K562 (cell line): Measurements from ENCODE around the gene KIF17. TPM values are rescaled to one million over a fixed set of nuclear protein-coding genes. Genes with fewer than 3 reads are reported as not detected.

Experiments
- ATAC-seq: fragments of 200-7000 bp; cut with Tn5 transposase; 3 replicates; pipeline ENCODE4 v1.9.1; 2020; ENCODE audit warnings: moderate library complexity
- BruUV-seq: library from RNA; stranded (reverse); fragments of 400-500 nt; replicated peaks from 2 replicates; lab custom pipeline; 2021; lab: Mats Ljungman, UMichigan
- CTCF ChIA-PET: fragments of 300-600 bp; formaldehyde crosslinking; extraction: SDS; loops from one replicate; lab custom pipeline; 2021; ENCODE audit warnings: low intra/inter-chr PET ratio; lab: Yijun Ruan, JAX
- POLR2A ChIA-PET: fragments of 300-600, 350-650 bp; sonication (Branson Sonifier 250); formaldehyde crosslinking; extraction: SDS; loops from one replicate; lab custom pipeline; 2021; ENCODE audit warnings: antibody characterized with exemption, inconsistent platforms; lab: Yijun Ruan, JAX
- DNase-seq, 4 experiments: peaks; one replicate each; pipeline versions ENCODE4 v3.0.0 to v3.0.0-alpha.2; 2011 to 2018; ENCODE audit warnings: low spot score in 3 of 4, mixed read lengths in 3 of 4; ENCODE audit errors: extremely low read depth in 1 of 4
- FAIRE-seq: peaks from 2 replicates; lab custom pipeline; 2011; peaks lifted over from hg19 to GRCh38; lab: Jason Lieb, UNC
- H2AFZ ChIP-seq: 2 replicates; pipeline ENCODE4 v1.6.0; 2011; ENCODE audit warnings: low read depth, low read length, control low read depth, inconsistent platforms
- H3K27ac ChIP-seq: fragments of 200-600 bp; 3 replicates; pipeline ENCODE4 v1.8.0; 2011; ENCODE audit warnings: low read depth, mild to moderate bottlenecking, control low read depth, inconsistent platforms, low read length, moderate library complexity, mixed read lengths; ENCODE audit errors: extremely low read depth
- H3K27me3 ChIP-seq, 2 experiments: fragments of 300-600 bp in 1 of 2; 2 replicates in 1 of 2; 3 replicates in 1 of 2; pipeline versions ENCODE4 v1.6.0 to v1.8.0; 2011; ENCODE audit warnings: inconsistent platforms in 2 of 2, low read length in 2 of 2, mild to moderate bottlenecking in 1 of 2, mixed read lengths in 1 of 2, moderate library complexity in 1 of 2; ENCODE audit not compliant: control insufficient read depth in 2 of 2, insufficient read depth in 2 of 2
- H3K36me3 ChIP-seq: fragments of 300-600 bp; 3 replicates; pipeline ENCODE4 v1.8.0; 2011; ENCODE audit warnings: mild to moderate bottlenecking, low read length, inconsistent platforms; ENCODE audit not compliant: control insufficient read depth, insufficient read depth
- H3K4me1 ChIP-seq, 2 experiments: fragments of 200-600 bp in 1 of 2; replicated peaks in 1 of 2; 2 replicates in 1 of 2; 3 replicates in 1 of 2; pipeline versions ENCODE4 v1.5.1 to v1.8.0; 2011; ENCODE audit warnings: inconsistent platforms in 2 of 2, low read length in 2 of 2, mild to moderate bottlenecking in 1 of 2, mixed read lengths in 1 of 2, moderate library complexity in 1 of 2; ENCODE audit not compliant: control insufficient read depth in 2 of 2, insufficient read depth in 2 of 2
- H3K4me2 ChIP-seq: 2 replicates; pipeline ENCODE4 v1.6.1; 2011; ENCODE audit warnings: low read length, control low read depth, inconsistent platforms, mixed read lengths; ENCODE audit not compliant: insufficient read depth
- H3K4me3 ChIP-seq: fragments of 200-600 bp; sonication (generic), shearing (Covaris generic); 2 replicates; pipeline ENCODE4 v1.5.1; 2016; ENCODE audit warnings: control low read depth, inconsistent platforms
- H3K79me2 ChIP-seq: fragments of 200-600 bp; 3 replicates; pipeline ENCODE4 v1.8.0; 2011; ENCODE audit warnings: low read length, inconsistent platforms; ENCODE audit not compliant: control insufficient read depth, insufficient read depth
- H3K9ac ChIP-seq, 2 experiments: 2 replicates each; pipeline versions ENCODE4 v1.6.0 to v1.6.1; 2011; ENCODE audit warnings: low read depth in 2 of 2, low read length in 2 of 2, control low read depth in 1 of 2, inconsistent platforms in 1 of 2, mild to moderate bottlenecking in 1 of 2, mixed read lengths in 1 of 2; ENCODE audit not compliant: insufficient read depth in 1 of 2
- H3K9me1 ChIP-seq: one replicate; pipeline ENCODE4 v1.6.0; 2011; ENCODE audit warnings: inconsistent platforms, mild to moderate bottlenecking, low read length, moderate library complexity; ENCODE audit not compliant: control insufficient read depth, insufficient read depth
- H3K9me3 ChIP-seq: replicated peaks from 2 replicates; pipeline ENCODE4 v1.5.1; 2011; ENCODE audit warnings: low read depth, low read length, inconsistent platforms; ENCODE audit not compliant: control insufficient read depth, insufficient read depth
- H4K20me1 ChIP-seq: replicated peaks from 2 replicates; pipeline ENCODE4 v1.6.1; 2011; ENCODE audit warnings: low read length, inconsistent platforms, mixed read lengths; ENCODE audit not compliant: control insufficient read depth, insufficient read depth
- ASH1L ChIP-seq: fragments of 450-650 bp; IDR thresholded peaks from 2 replicates; pipeline ENCODE4 v1.6.1; 2018; ENCODE audit warnings: borderline replicate concordance, mild to moderate bottlenecking, low read depth; ENCODE audit not compliant: partially characterized antibody
- PKNOX1 ChIP-seq: fragments of 450-650 bp; IDR thresholded peaks from 2 replicates; pipeline ENCODE4 v1.6.1; 2016
- POLR2AphosphoS5 ChIP-seq: IDR thresholded peaks from 2 replicates; pipeline ENCODE4 v1.6.1; 2011; ENCODE audit warnings: mild to moderate bottlenecking, low read depth, low read length, moderate library complexity; ENCODE audit not compliant: control insufficient read depth, insufficient read depth
- SMAD4 ChIP-seq: fragments of 250-450 bp; sonication (Bioruptor Pico); conservative IDR thresholded peaks from 2 replicates; pipeline ENCODE4 v1.8.0; 2021; ENCODE audit warnings: inconsistent platforms, mild to moderate bottlenecking, moderate library complexity
- WGBS: fragments of 100-300 bp; shearing (Covaris generic); methylation state at CpG from one replicate; pipeline ENCODE4 v1.1.6; 2016; ENCODE audit warnings: low coverage, mixed read lengths; ENCODE audit not compliant: insufficient coverage; ENCODE audit errors: missing lambda C conversion rate; 5-methylcytosine and 5-hydroxymethylcytosine counted together
- in situ Hi-C: fragments of 300-500 bp; cut with MboI; formaldehyde crosslinking; loops from 4 replicates; pipeline ENCODE4 v1.15.0; 2018; ENCODE audit warnings: inconsistent platforms, mixed read lengths
- intact Hi-C: fragments of 100-400 bp; cut with micrococcal nuclease; formaldehyde crosslinking; loops from 2 replicates; pipeline ENCODE4 v1.14.2; 2022
- polyA plus RNA-seq, 8 experiments: library from polyadenylated mRNA; depleted of rRNA in 4 of 8; stranded (reverse) in 5 of 8; unstranded in 3 of 8; fragments of >200 nt; fragmentation: Nextera tagmentation in 2 of 8; fragmentation: Illumina TruSeq in 1 of 8; extraction: Ambion mirVana in 2 of 8; extraction: Trizol in 1 of 8; gene quantifications; 2 replicates each; pipeline versions ENCODE4 v1.2.1 to v1.2.3, GENCODE V29; 2011 to 2014; ENCODE audit warnings: inconsistent platforms in 1 of 8, missing spikeins in 1 of 8
- total RNA-seq, 7 experiments: library from RNA; depleted of rRNA in 6 of 7; stranded (reverse); fragments of >200 nt in 6 of 7; fragmentation: Illumina TruSeq in 2 of 7; extraction: Trizol in 2 of 7; gene quantifications; 2 replicates each; pipeline versions ENCODE4 v1.2.1 to v1.2.3, GENCODE V29; 2011 to 2021; ENCODE audit warnings: low replicate concordance in 1 of 7
- TF ChIP-seq, protein P1 (sequence below): fragments of 250-450 bp; sonication (Bioruptor Pico); IDR thresholded peaks from 2 replicates; pipeline ENCODE4 v1.8.0; 2021; ENCODE audit warnings: moderate library complexity, mild to moderate bottlenecking, inconsistent platforms

The KIF17 gene
- total and polyA plus RNA-seq, 9 of the 15 experiments (the other 6 are each of a cell fraction or from before 2014, with no cell fraction given): 0.04 to 0.47 (median 0.18) TPM; not detected in 5

DNA sequence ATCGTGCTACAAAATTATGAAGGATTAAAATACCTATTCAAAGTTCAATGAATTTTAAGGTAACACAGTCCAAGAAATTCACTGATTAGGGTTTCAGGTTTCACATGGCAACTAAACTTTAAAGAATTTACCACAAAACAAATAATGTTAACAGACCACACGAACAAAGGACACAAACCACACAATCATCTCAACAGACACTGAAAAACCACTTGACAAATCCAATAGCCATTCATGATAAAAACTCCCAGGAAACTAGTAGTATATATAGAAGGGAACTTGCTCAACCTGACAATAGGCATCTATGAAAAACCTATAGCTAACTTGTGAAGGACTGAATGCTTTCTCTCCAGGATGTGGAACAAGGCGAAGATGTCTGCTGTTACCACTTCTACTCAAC lies 35.8 kb upstream of the KIF17 start:
- H3K4me3 ChIP-seq: no peak overlapping the region
- H3K36me3 ChIP-seq: peaks cover 88% of the 10 kb centered on the region
- no peaks in the 10 kb centered on the region for H3K9me3 ChIP-seq
- peaks cover 10% of the 10 kb centered on the region; the same call in 2 of the 3 replicates for H3K79me2 ChIP-seq
- in situ Hi-C loops (no loop called here), intact Hi-C loops (no loop called here)
- 88% methylated on average over 3 of the region's 3 CpGs for WGBS
- ATAC-seq: no peak
- ChIA-PET POLR2A (interaction anchor here (0.6 to 0.7 kb wide), 2 partner anchors 27 to 120 kb away, joined by 3 read pairs; no protein-coding TSS in a partner anchor), CTCF (no interaction called here)
- H3K9me1 ChIP-seq: no peaks in the 10 kb centered on the region
- H4K20me1 ChIP-seq: no peaks in the 10 kb centered on the region
- no peak for DNase-seq
- no peaks in the 10 kb centered on the region for H3K4me1 ChIP-seq
- no peak overlapping the region for H3K9ac ChIP-seq
- BruUV-seq: no TSS peak
- no peak overlapping the region for H3K4me2 ChIP-seq
- no peak for TF ChIP-seq SMAD4 (CRISPR knock-in tag)
- H2AFZ ChIP-seq: no peak overlapping the region
- FAIRE-seq: peak; percentile 65
- no peak overlapping the region for H3K27ac ChIP-seq
- H3K27me3 ChIP-seq: no peaks in the 10 kb centered on the region

DNA sequence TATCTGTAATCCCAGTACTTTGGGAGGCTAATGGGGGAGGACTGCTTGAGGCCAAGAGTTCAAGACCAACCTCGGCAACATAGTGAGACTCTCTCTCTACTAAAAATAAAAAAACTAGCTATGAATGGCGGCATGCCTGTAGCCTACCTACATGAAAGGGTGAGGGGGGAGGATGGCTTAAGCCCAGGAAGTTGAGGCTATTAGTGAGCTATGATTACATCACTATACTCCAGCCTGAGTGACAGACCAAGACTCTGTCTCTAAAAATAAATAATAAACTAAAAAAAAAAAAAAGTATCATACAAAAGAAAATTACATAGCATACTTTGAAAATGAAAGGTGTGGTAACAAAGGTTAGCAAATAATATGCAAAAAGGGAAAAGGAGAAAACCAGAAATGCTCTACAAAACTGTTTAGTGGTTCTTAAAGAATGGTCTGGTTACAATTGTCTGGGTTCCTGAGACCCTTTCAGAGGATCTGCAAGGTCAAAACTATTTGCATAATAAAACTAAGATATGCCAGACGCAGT lies 33.7 kb upstream of the KIF17 start:
- CTCF ChIA-PET: no interaction called here
- H3K4me1 ChIP-seq: no peaks in the 10 kb centered on the region
- no TSS peak for BruUV-seq
- no peaks in the 10 kb centered on the region for H3K9me3 ChIP-seq
- POLR2A ChIA-PET: interaction anchor here (0.6 to 1.2 kb wide), 4 partner anchors 11 to 35 kb away, joined by 3 to 4 read pairs (median 4); partner anchors contain the start of gene HP1BP3
- H3K4me2 ChIP-seq: no peak overlapping the region
- H3K9ac ChIP-seq: no peak overlapping the region
- intact Hi-C loops: no loop called here
- in situ Hi-C loops: no loop called here
- no peak for DNase-seq
- no peaks in the 10 kb centered on the region for H3K9me1 ChIP-seq
- H3K27me3 ChIP-seq: no peaks in the 10 kb centered on the region
- no peak overlapping the region for H3K27ac ChIP-seq
- H2AFZ ChIP-seq: no peak overlapping the region
- H3K79me2 ChIP-seq: peaks cover 10% of the 10 kb centered on the region; the same call in 2 of the 3 replicates
- no peaks in the 10 kb centered on the region for H4K20me1 ChIP-seq
- ATAC-seq: peak; percentile 40; the same call in 1 of the 3 replicates
- TF ChIP-seq PKNOX1 (peak; percentile 65), POLR2AphosphoS5 (no peak), ASH1L (no peak)
- TF ChIP-seq, protein P1, sequence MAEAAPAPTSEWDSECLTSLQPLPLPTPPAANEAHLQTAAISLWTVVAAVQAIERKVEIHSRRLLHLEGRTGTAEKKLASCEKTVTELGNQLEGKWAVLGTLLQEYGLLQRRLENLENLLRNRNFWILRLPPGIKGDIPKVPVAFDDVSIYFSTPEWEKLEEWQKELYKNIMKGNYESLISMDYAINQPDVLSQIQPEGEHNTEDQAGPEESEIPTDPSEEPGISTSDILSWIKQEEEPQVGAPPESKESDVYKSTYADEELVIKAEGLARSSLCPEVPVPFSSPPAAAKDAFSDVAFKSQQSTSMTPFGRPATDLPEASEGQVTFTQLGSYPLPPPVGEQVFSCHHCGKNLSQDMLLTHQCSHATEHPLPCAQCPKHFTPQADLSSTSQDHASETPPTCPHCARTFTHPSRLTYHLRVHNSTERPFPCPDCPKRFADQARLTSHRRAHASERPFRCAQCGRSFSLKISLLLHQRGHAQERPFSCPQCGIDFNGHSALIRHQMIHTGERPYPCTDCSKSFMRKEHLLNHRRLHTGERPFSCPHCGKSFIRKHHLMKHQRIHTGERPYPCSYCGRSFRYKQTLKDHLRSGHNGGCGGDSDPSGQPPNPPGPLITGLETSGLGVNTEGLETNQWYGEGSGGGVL (CRISPR knock-in tag): no peak
- peaks cover 92% of the 10 kb centered on the region for H3K36me3 ChIP-seq
- 76% methylated on average over 3 of the region's 3 CpGs for whole genome bisulfite sequencing
- H3K4me3 ChIP-seq: no peak overlapping the region
- peak; percentile 40 for FAIRE-seq
